GM12891 (cell line): Measurements from ENCODE around the gene TMTC4.
"Not testable (repeated sequence)": the region's sequence is repeated elsewhere in the genome, so short reads cannot be mapped to it uniquely, and the experiment has no call there.

ENCODE experiments used
- PAX5 ChIP-seq: IDR thresholded peaks from 2 replicates; pipeline ENCODE4 v1.6.1; 2011; ENCODE audit warnings: low read length, moderate library complexity, mild to moderate bottlenecking; ENCODE audit not compliant: insufficient read depth, severe bottlenecking
- POLR2A ChIP-seq: IDR thresholded peaks from 2 replicates; pipeline ENCODE4 v1.6.1; 2011; ENCODE audit warnings: low read depth, low read length, control low read depth
- POLR2AphosphoS5 ChIP-seq: IDR thresholded peaks from 2 replicates; pipeline ENCODE4 v1.6.1; 2011; ENCODE audit warnings: low read depth, low read length, control low read depth
- POU2F2 ChIP-seq: IDR thresholded peaks from 2 replicates; pipeline ENCODE4 v1.6.1; 2011; ENCODE audit warnings: low read depth, mild to moderate bottlenecking, control low read depth, low read length, moderate library complexity
- SPI1 ChIP-seq: IDR thresholded peaks from 2 replicates; pipeline ENCODE4 v1.6.1; 2011; ENCODE audit warnings: low read depth, low read length, control low read depth
- TAF1 ChIP-seq: IDR thresholded peaks from 2 replicates; pipeline ENCODE4 v1.6.1; 2011; ENCODE audit warnings: low read depth, low read length, control low read depth

DNA sequence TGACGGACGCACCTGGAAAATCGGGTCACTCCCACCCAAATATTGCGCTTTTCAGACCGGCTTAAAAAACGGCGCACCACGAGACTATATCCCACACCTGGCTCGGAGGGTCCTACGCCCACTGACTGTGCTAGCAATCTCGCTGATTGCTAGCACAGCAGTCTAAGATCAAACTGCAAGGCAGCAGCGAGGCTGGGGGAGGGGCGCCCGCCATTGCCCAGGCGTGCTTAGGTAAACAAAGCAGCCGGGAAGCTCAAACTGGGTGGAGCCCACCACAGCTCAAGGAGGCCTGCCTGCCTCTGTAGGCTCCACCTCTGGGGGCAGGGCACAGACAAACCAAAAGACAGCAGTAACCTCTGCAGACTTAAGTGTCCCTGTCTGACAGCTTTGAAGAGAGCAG, 23.7 kb upstream of the TMTC4 start:
- TF ChIP-seq POLR2A, POLR2AphosphoS5, TAF1, SPI1, POU2F2, PAX5: not testable (repeated sequence)
